Testis (tissue), 3 donors: ENCODE measurements around the gene TMEM164. TPM values are rescaled to one million over a fixed set of nuclear protein-coding genes. Genes with fewer than 3 reads are reported as not detected.

ENCODE experiments used
- DNase-seq: peaks from one replicate; pipeline ENCODE4 v3.0.0-alpha.2; 2019
- H3K27ac ChIP-seq, 2 donors: fragments of 200-600 bp; sonication (generic); one replicate each; pipeline ENCODE4 v1.5.1; 2019
- H3K27me3 ChIP-seq: fragments of 200-600 bp; sonication (generic); one replicate; pipeline ENCODE4 v1.5.1; 2019
- H3K36me3 ChIP-seq: fragments of 200-600 bp; sonication (generic); one replicate; pipeline ENCODE4 v1.5.1; 2017; ENCODE audit warnings: low read depth; ENCODE audit errors: missing control alignments
- H3K4me1 ChIP-seq: fragments of 200-600 bp; sonication (generic); one replicate; pipeline ENCODE4 v1.5.1; 2019
- H3K4me3 ChIP-seq, 2 donors: fragments of 200-600 bp; sonication (generic); one replicate each; pipeline ENCODE4 v1.5.1; 2017 to 2019
- H3K9me3 ChIP-seq: fragments of 200-600 bp; sonication (generic); one replicate; pipeline ENCODE4 v1.5.1; 2017
- CTCF ChIP-seq, 3 experiments: fragments of 450-650 bp in 2 of 3; fragments of 200-600 bp in 1 of 3; sonication (generic) in 1 of 3; IDR thresholded peaks; one replicate each; pipeline ENCODE4 v1.5.1; 2016 to 2019; ENCODE audit warnings: antibody characterized with exemption in 3 of 3, mild to moderate bottlenecking in 2 of 3, moderate library complexity in 1 of 3
- POLR2A ChIP-seq: fragments of 450-650 bp; IDR thresholded peaks from one replicate; pipeline ENCODE4 v1.6.1; 2017; ENCODE audit warnings: antibody characterized with exemption, mild to moderate bottlenecking, moderate library complexity
- WGBS, 2 donors: methylation state at CpG; one replicate each; pipeline ENCODE4 v1.1.5; 2018; 5-methylcytosine and 5-hydroxymethylcytosine counted together
- intact Hi-C: fragments of 100-400 bp; cut with DNase I; formaldehyde crosslinking; loops from one replicate; pipeline ENCODE4 v1.15.1; 2023; ENCODE audit warnings: low total_unique reads
- polyA plus RNA-seq: library from polyadenylated mRNA; stranded (reverse); fragments of 350-450 nt; fragmentation: Illumina TruSeq; extraction: RNeasy Lipid Tissue Mini Kit (QIAGEN cat#74804); gene quantifications from one replicate; pipeline ENCODE4 v1.2.3, GENCODE V29; 2014; ENCODE audit warnings: low read depth, low replicate concordance; ENCODE audit not compliant: insufficient read depth
- total RNA-seq, 2 donors: library from RNA; depleted of rRNA; stranded (reverse); fragments of >200 nt; gene quantifications; one replicate each; pipeline ENCODE4 v1.2.3, GENCODE V29; 2016

Gene TMEM164
- total and polyA plus RNA-seq, 3 donors from 2014 or later = 7.9 to 13.9 (median 8.1) TPM

GRCh38 chrX:110142096-110142495 is 139.2 kb downstream of the TMEM164 start:
- Histone ChIP-seq H3K36me3 (no peaks in the 10 kb centered on the region), H3K27me3 (no peaks in the 10 kb centered on the region), H3K4me3 (no peak overlapping the region), H3K9me3 (no peaks in the 10 kb centered on the region), H3K27ac (no peak overlapping the region), H3K4me1 (no peaks in the 10 kb centered on the region)
- DNase-seq = peak; percentile 46
- 52 to 56% methylated on average over 4 to 5 of the region's 5 CpGs for WGBS, 2 donors
- TF ChIP-seq POLR2A (no peak), CTCF (IDR thresholded peaks at IDR 0.05) (no peak)
- intact Hi-C loops = loop anchor here (10.0 kb wide), 1 partner anchor 237 kb away; no protein-coding TSS in a partner anchor

DNA sequence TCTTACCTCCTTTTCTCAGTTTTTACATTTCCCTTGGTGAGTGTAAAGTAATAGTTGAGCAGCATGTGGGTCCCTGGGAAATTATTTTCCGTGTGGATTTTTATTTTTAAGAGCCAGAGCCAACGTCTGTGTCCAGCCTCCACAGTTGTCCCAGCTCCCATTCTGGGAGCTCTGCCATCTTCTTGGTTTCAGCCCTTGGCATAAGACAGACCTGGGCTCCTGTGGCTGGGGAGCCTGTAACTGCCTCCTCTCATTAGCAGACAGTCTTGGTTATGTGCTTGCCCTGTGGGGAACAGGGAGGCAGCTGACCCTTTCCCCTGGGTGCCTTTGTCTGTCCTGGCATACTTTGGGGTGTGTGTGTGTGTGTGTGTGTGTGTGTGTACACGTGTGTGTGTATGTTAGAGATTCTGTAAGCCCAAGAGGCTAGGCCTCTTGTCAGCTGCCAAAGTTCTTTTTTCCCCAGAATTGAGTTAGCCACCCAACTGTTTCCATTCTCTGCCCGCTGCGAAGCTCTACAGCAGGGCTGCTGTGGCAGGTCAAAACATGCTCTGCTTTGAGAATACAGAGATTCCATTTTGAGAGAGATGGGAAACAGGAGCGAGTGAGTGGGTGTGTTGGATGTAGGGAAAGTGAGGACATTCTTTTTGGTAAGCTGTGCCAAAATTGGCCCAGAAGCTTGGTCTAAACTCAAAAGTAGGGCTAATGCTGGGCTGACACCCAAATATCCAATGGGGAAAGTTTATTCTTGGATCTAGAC is 140.7 kb downstream of the TMEM164 start:
- TF ChIP-seq POLR2A (no peak), CTCF (IDR thresholded peaks at IDR 0.05) (no peak)
- no peak overlapping the region for H3K4me3 ChIP-seq
- DNase-seq = no peak
- H3K4me1 ChIP-seq = no peaks in the 10 kb centered on the region
- H3K9me3 ChIP-seq = no peaks in the 10 kb centered on the region
- whole genome bisulfite sequencing, 2 donors = 72 to 76% methylated on average over 6 of the region's 6 CpGs
- no peaks in the 10 kb centered on the region for H3K27me3 ChIP-seq
- H3K27ac ChIP-seq = no peak overlapping the region
- no peaks in the 10 kb centered on the region for H3K36me3 ChIP-seq
- intact Hi-C loops = loop anchor here (10.0 kb wide), 1 partner anchor 239 kb away; no protein-coding TSS in a partner anchor

- DNase-seq = no peak
- Histone ChIP-seq H3K36me3 (no peaks in the 10 kb centered on the region), H3K4me3 (no peak overlapping the region), H3K4me1 (no peaks in the 10 kb centered on the region), H3K27me3 (no peaks in the 10 kb centered on the region), H3K27ac (no peak overlapping the region), H3K9me3 (no peaks in the 10 kb centered on the region)
- intact Hi-C loops = loop anchor here (10.0 kb wide), 1 partner anchor 241 kb away; no protein-coding TSS in a partner anchor
- TF ChIP-seq CTCF (IDR thresholded peaks at IDR 0.05) = no peak
Observed at GRCh38 chrX:110145311-110145710, 142.4 kb downstream of the TMEM164 start.

DNA sequence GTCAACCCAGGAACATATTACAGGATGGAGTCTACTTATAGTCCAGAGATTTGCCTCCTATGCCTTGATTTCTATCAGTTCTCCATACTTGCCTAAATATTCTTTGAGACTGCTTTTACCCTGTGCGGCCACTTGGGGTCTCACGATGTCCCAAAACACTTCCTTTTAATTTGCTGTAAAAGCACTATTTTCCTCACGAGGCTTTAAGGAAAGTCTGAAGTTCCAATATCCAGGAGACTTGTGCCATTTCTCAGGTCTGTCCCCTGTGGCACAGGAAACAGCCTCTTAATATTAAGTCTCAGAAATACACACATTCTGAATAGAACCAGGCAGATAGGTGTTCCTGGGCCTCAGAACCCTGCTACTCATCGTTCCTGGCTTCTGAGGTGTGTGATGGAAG is 142.9 kb downstream of the TMEM164 start:
- H3K36me3 ChIP-seq = no peaks in the 10 kb centered on the region
- WGBS, 2 donors = 27 to 44% methylated on average over 4 of the region's 4 CpGs
- no peaks in the 10 kb centered on the region for H3K4me1 ChIP-seq
- no peaks in the 10 kb centered on the region for H3K9me3 ChIP-seq
- intact Hi-C loops = loop anchor here (10.0 kb wide), 1 partner anchor 241 kb away; no protein-coding TSS in a partner anchor
- TF ChIP-seq POLR2A (no peak), CTCF (IDR thresholded peaks at IDR 0.05) (peak in 2 of 3 experiments; percentile 47 to 51)
- peak; percentile 17 for DNase-seq
- H3K27ac ChIP-seq = no peak overlapping the region
- H3K27me3 ChIP-seq = no peaks in the 10 kb centered on the region
- no peak overlapping the region for H3K4me3 ChIP-seq

DNA sequence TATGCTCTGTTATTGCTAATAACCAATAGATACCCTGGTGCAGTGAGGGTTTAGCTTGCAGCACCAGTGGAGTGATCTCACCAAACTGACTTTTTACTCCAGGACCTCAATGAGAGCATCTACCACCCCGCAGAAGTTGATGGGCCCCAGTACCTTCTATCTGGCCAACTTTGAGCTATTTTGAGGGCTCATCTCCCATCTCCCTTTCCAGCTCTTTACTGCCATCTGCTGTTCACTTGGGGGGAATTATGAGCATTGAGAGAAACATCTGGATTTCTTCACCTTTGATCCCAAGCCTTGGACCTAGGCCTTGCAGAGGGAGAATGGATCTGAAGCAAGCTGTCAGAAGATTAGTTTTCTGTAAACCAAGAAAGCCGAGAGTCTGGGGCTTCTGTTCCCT is 143.6 kb downstream of the TMEM164 start:
- H3K4me3 ChIP-seq = no peak overlapping the region
- no peaks in the 10 kb centered on the region for H3K36me3 ChIP-seq
- peak; percentile 26 for DNase-seq
- no peak overlapping the region for H3K27ac ChIP-seq
- TF ChIP-seq CTCF (IDR thresholded peaks at IDR 0.05) = peak in 2 of 3 experiments; percentile 39 to 42
- TF ChIP-seq POLR2A = no peak
- no peaks in the 10 kb centered on the region for H3K27me3 ChIP-seq
- intact Hi-C loops = loop anchor here (10.0 kb wide), 1 partner anchor 242 kb away; no protein-coding TSS in a partner anchor
- WGBS, 2 donors = 19 to 35% methylated on average over 2 of the region's 2 CpGs
- H3K4me1 ChIP-seq = no peaks in the 10 kb centered on the region
- no peaks in the 10 kb centered on the region for H3K9me3 ChIP-seq
